GM20000 (cell line): ENCODE measurements around the gene PSME3IP1.

Source experiments
- DNase-seq: peaks from one replicate; pipeline ENCODE4 v3.0.0; 2012; ENCODE audit warnings: low spot score
- CTCF ChIP-seq: IDR thresholded peaks from 2 replicates; pipeline ENCODE4 v1.5.1; 2012; ENCODE audit warnings: mild to moderate bottlenecking, control low read depth; ENCODE audit errors: extremely low read depth, missing control alignments

The PSME3IP1 gene

GRCh38 chr16:57175896-57176295 lies 9.9 kb downstream of the PSME3IP1 start:
- no peak for TF ChIP-seq CTCF
- no peak for DNase-seq

GRCh38 chr16:57172721-57173290 lies 13.0 kb downstream of the PSME3IP1 start:
- no peak for TF ChIP-seq CTCF

GRCh38 chr16:57169327-57169726 lies 16.5 kb downstream of the PSME3IP1 start:
- no peak for TF ChIP-seq CTCF
- no peak for DNase-seq

More at GRCh38 chr16:57172721-57173290, 13.0 kb downstream of the PSME3IP1 start:
- DNase-seq: no peak

- peak; percentile 23 for TF ChIP-seq CTCF
- peak; percentile 59 for DNase-seq
Measured at GRCh38 chr16:57167953-57168352, 17.9 kb downstream of the PSME3IP1 start.

- TF ChIP-seq CTCF: no peak
- no peak for DNase-seq
Measured at GRCh38 chr16:57167538-57167937, 18.3 kb downstream of the PSME3IP1 start.

- TF ChIP-seq CTCF: no peak
- DNase-seq: no peak
Measured at GRCh38 chr16:57166951-57167350, 18.9 kb downstream of the PSME3IP1 start.

- DNase-seq: no peak
- TF ChIP-seq CTCF: no peak
Measured at GRCh38 chr16:57166451-57166850, 19.4 kb downstream of the PSME3IP1 start.
